ENCODE results near the gene TLN1. TPM values are rescaled to one million over a fixed set of nuclear protein-coding genes. Genes with fewer than 3 reads are reported as not detected.
A peak's percentile ranks its signal among the peaks of the same experiment; 100 is the strongest.

TLN1 gene
- total and polyA plus RNA-seq, 10 donors: 79.9 to 881 (median 469) TPM

GRCh38 chr9:35679766-35680330 is 52.1 kb downstream of the TLN1 start:
- no peaks in the 10 kb centered on the region for H3K9me3 ChIP-seq
- 89 to 93% (median 90%) methylated on average over 8 of the region's 8 CpGs for WGBS, 5 donors
- H3K27me3 ChIP-seq (replicated peaks in 1 of 7): peaks cover 0 to 16% (median 4%) of the 10 kb centered on the region in 7 donors
- peaks cover 0 to 31% (median 5%) of the 10 kb centered on the region in 6 donors for H3K36me3 ChIP-seq
- no peak for TF ChIP-seq CTCF (IDR thresholded peaks at IDR 0.05 in 8 of 11, conservative IDR thresholded peaks at IDR 0.05 in 3 of 11)
- TF ChIP-seq POLR2A (IDR thresholded peaks at IDR 0.05): no peak
- no peak for TF ChIP-seq POLR2AphosphoS5 (IDR thresholded peaks at IDR 0.05)
- H3K4me3 ChIP-seq: no peak overlapping the region
- intact Hi-C loops (cut with DNase I; ENCODE audit: low total_unique reads): no loop called here
- H3K4me1 ChIP-seq: peaks cover 0 to 26% (median 16%) of the 10 kb centered on the region in 6 donors
- H3K27ac ChIP-seq: no peak overlapping the region
- DNase-seq: peak; percentile 55

GRCh38 chr9:35679091-35679490 is 52.9 kb downstream of the TLN1 start:
- H3K27ac ChIP-seq: no peak overlapping the region
- no peaks in the 10 kb centered on the region for H3K9me3 ChIP-seq
- DNase-seq: peak; percentile 46
- intact Hi-C loops (cut with DNase I; ENCODE audit: low total_unique reads): no loop called here
- H3K27me3 ChIP-seq (replicated peaks in 1 of 7): peaks cover 0 to 17% (median 4%) of the 10 kb centered on the region in 7 donors
- TF ChIP-seq CTCF (IDR thresholded peaks at IDR 0.05 in 8 of 11, conservative IDR thresholded peaks at IDR 0.05 in 3 of 11) (no peak), POLR2AphosphoS5 (IDR thresholded peaks at IDR 0.05) (no peak), POLR2A (IDR thresholded peaks at IDR 0.05) (no peak)
- no peak overlapping the region for H3K4me3 ChIP-seq
- 89 to 95% (median 93%) methylated on average over 5 of the region's 5 CpGs for WGBS, 5 donors
- peaks cover 0 to 24% (median 2%) of the 10 kb centered on the region in 6 donors for H3K36me3 ChIP-seq
- peaks cover 0 to 26% (median 16%) of the 10 kb centered on the region in 6 donors for H3K4me1 ChIP-seq

- no peaks in the 10 kb centered on the region for H3K36me3 ChIP-seq
- peak; percentile 82 for DNase-seq
- peak overlapping the region; percentile 31 to 72 (median 46) for H3K4me3 ChIP-seq
- peaks cover 0 to 17% (median 4%) of the 10 kb centered on the region in 7 donors for H3K27me3 ChIP-seq (replicated peaks in 1 of 7)
- peaks cover 0 to 24% (median 16%) of the 10 kb centered on the region in 6 donors for H3K4me1 ChIP-seq
- 9 to 14% (median 10%) methylated on average over 22 to 51 of the region's 51 CpGs for WGBS, 5 donors
- no peaks in the 10 kb centered on the region for H3K9me3 ChIP-seq
- intact Hi-C loops (cut with DNase I; ENCODE audit: low total_unique reads): no loop called here
- no peak overlapping the region for H3K27ac ChIP-seq
- TF ChIP-seq POLR2A (IDR thresholded peaks at IDR 0.05) (no peak), CTCF (IDR thresholded peaks at IDR 0.05 in 8 of 11, conservative IDR thresholded peaks at IDR 0.05 in 3 of 11) (peak in 1 of 11 experiments; percentile 15), POLR2AphosphoS5 (IDR thresholded peaks at IDR 0.05) (peak in 2 of 3 donors; percentile 32 to 50)
Observed at GRCh38 chr9:35675732-35676392, 56.1 kb downstream of the TLN1 start.

- Histone ChIP-seq H3K27ac (no peak overlapping the region), H3K4me3 (peak overlapping the region in 6 of 8 donors; percentile 31 to 72 (median 46)), H3K4me1 (peaks cover 0 to 18% (median 14%) of the 10 kb centered on the region in 6 donors), H3K27me3 (replicated peaks in 1 of 7) (peaks cover 0 to 17% (median 4%) of the 10 kb centered on the region in 7 donors), H3K9me3 (no peaks in the 10 kb centered on the region), H3K36me3 (no peaks in the 10 kb centered on the region)
- WGBS, 5 donors: 43 to 52% (median 51%) methylated on average over 11 to 13 of the region's 13 CpGs
- intact Hi-C loops (cut with DNase I; ENCODE audit: low total_unique reads): no loop called here
- DNase-seq: no peak
- TF ChIP-seq POLR2AphosphoS5 (IDR thresholded peaks at IDR 0.05): no peak
- no peak for TF ChIP-seq POLR2A (IDR thresholded peaks at IDR 0.05)
- TF ChIP-seq CTCF (IDR thresholded peaks at IDR 0.05 in 8 of 11, conservative IDR thresholded peaks at IDR 0.05 in 3 of 11): no peak
Observed at GRCh38 chr9:35675204-35675603, 56.8 kb downstream of the TLN1 start.

Data from spleen (tissue), 11 donors.